A549 (cell line): ENCODE results near the gene DDX1. TPM values are rescaled to one million over a fixed set of nuclear protein-coding genes. Genes with fewer than 3 reads are reported as not detected.

Experiments used
- ATAC-seq, 2 experiments: fragments of 200-7000 bp in 1 of 2; fragments of >200 bp in 1 of 2; cut with Nextera tagmentation in 1 of 2; cut with Tn5 transposase in 1 of 2; 3 replicates each; pipeline versions ENCODE4 v1.8.0 to v1.9.1; 2018 to 2020; ENCODE audit warnings: mild to moderate bottlenecking in 1 of 2, moderate library complexity in 1 of 2
- CTCF ChIA-PET: fragments of 300-600 bp; sonication (Branson Sonifier 250); formaldehyde crosslinking; extraction: SDS; loops from one replicate; lab custom pipeline; 2021; ENCODE audit warnings: antibody characterized with exemption, inconsistent platforms; lab: Yijun Ruan, JAX
- POLR2A ChIA-PET: fragments of 350-600 bp; formaldehyde crosslinking; extraction: SDS; loops from one replicate; lab custom pipeline; 2021; ENCODE audit warnings: antibody characterized with exemption, inconsistent platforms; lab: Yijun Ruan, JAX
- DNase-seq, 2 experiments: peaks; one replicate each; pipeline versions ENCODE4 v3.0.0 to v3.0.0-alpha.2; 2011 to 2016; ENCODE audit warnings: low read depth in 1 of 2, low spot score in 1 of 2
- FAIRE-seq: peaks from 2 replicates; lab custom pipeline; 2011; peaks lifted over from hg19 to GRCh38; lab: Jason Lieb, UNC
- H3K27ac ChIP-seq, 2 experiments: fragments of >200 bp; sonication (Bioruptor Twin); formaldehyde crosslinking; 3 replicates each; pipeline ENCODE4 v1.5.1; 2016 to 2017
- H3K4me1 ChIP-seq: fragments of >200 bp; sonication (Bioruptor Twin); formaldehyde crosslinking; 3 replicates; pipeline ENCODE4 v1.6.1; 2016
- H3K4me2 ChIP-seq: fragments of >200 bp; sonication (Bioruptor Twin); formaldehyde crosslinking; 3 replicates; pipeline ENCODE4 v1.6.1; 2016
- H3K4me3 ChIP-seq: fragments of >200 bp; sonication (Bioruptor Twin); formaldehyde crosslinking; 3 replicates; pipeline ENCODE4 v1.5.1; 2016
- H3K9me3 ChIP-seq: fragments of >200 bp; sonication (Bioruptor Twin); formaldehyde crosslinking; 3 replicates; pipeline ENCODE4 v1.6.1; 2016
- ATOH8 ChIP-seq: fragments of 250-450 bp; sonication (Bioruptor Pico); IDR thresholded peaks from 2 replicates; pipeline ENCODE4 v1.5.0; 2020; ENCODE audit warnings: low read depth, mild to moderate bottlenecking, moderate library complexity
- CEBPB ChIP-seq, 2 experiments: fragments of >200 bp in 1 of 2; sonication (Bioruptor Twin) in 1 of 2; formaldehyde crosslinking in 1 of 2; IDR thresholded peaks; 2 replicates each; pipeline ENCODE4 v1.6.1; 2012 to 2016
- EHMT2 ChIP-seq: fragments of 200-600 bp; sonication (generic); IDR thresholded peaks from 2 replicates; pipeline ENCODE4 v1.6.1; 2016; ENCODE audit warnings: antibody characterized with exemption, low read depth, mild to moderate bottlenecking, moderate library complexity
- EP300 ChIP-seq, 2 experiments: fragments of >200 bp; sonication (Bioruptor Twin); formaldehyde crosslinking; IDR thresholded peaks; 2 replicates in 1 of 2; 3 replicates in 1 of 2; pipeline ENCODE4 v1.6.1; 2016 to 2017
- ESRRA ChIP-seq: fragments of 150-350 bp; IDR thresholded peaks from 2 replicates; pipeline ENCODE4 v1.6.1; 2014; ENCODE audit warnings: mild to moderate bottlenecking, low read length, borderline replicate concordance
- FOSB ChIP-seq: fragments of 250-450 bp; sonication (Bioruptor Pico); IDR thresholded peaks from 2 replicates; pipeline ENCODE4 v1.5.0; 2020; ENCODE audit warnings: mild to moderate bottlenecking, moderate library complexity
- GATA3 ChIP-seq: IDR thresholded peaks from 2 replicates; pipeline ENCODE4 v1.6.1; 2012; ENCODE audit warnings: borderline replicate concordance
- HEYL ChIP-seq: fragments of 250-450 bp; sonication (Bioruptor Pico); IDR thresholded peaks from 2 replicates; pipeline ENCODE4 v1.8.0; 2021; ENCODE audit warnings: mild to moderate bottlenecking, moderate library complexity
- KDM1A ChIP-seq: fragments of 200-600 bp; sonication (generic); IDR thresholded peaks from 2 replicates; pipeline ENCODE4 v1.6.1; 2016; ENCODE audit warnings: low read depth, mild to moderate bottlenecking
- POLR2AphosphoS2 ChIP-seq: conservative IDR thresholded peaks from 2 replicates; pipeline ENCODE4 v1.6.1; 2012; ENCODE audit warnings: low read length, improper control_type of control experiment, inconsistent platforms
- RCOR1 ChIP-seq: fragments of 150-350 bp; IDR thresholded peaks from 2 replicates; pipeline ENCODE4 v1.6.1; 2014; ENCODE audit warnings: antibody characterized with exemption, low read length, low read depth
- TFCP2L1 ChIP-seq: fragments of 250-450 bp; sonication (Bioruptor Pico); IDR thresholded peaks from 2 replicates; pipeline ENCODE4 v1.5.0; 2021; ENCODE audit warnings: mild to moderate bottlenecking
- ZFP36 ChIP-seq: fragments of 450-650 bp; IDR thresholded peaks from 2 replicates; pipeline ENCODE4 v1.6.1; 2014; ENCODE audit warnings: borderline replicate concordance; ENCODE audit not compliant: partially characterized antibody
- ZNF302 ChIP-seq: fragments of 250-450 bp; sonication (Bioruptor Pico); IDR thresholded peaks from 2 replicates; pipeline ENCODE4 v1.9.0; 2021; ENCODE audit warnings: inconsistent platforms, mild to moderate bottlenecking, moderate library complexity
- WGBS: methylation state at CpG from one replicate; pipeline ENCODE4 v1.1.6; 2017; ENCODE audit errors: missing lambda C conversion rate; 5-methylcytosine and 5-hydroxymethylcytosine counted together
- polyA plus RNA-seq, 4 experiments: library from polyadenylated mRNA; depleted of rRNA in 3 of 4; stranded (reverse); fragments of >200 nt; fragmentation: RNase III in 1 of 4; extraction: RNeasy Plus Mini Kit Qiagen cat#74134 plus additional on column Dnase treatment in 1 of 4; gene quantifications; 2 replicates in 3 of 4; 3 replicates in 1 of 4; pipeline ENCODE4 v1.2.3, GENCODE V29; 2011 to 2017
- TF ChIP-seq, protein P1 (sequence below): fragments of 450-650 bp; IDR thresholded peaks from 2 replicates; pipeline ENCODE4 v1.6.1; 2014; ENCODE audit warnings: antibody characterized with exemption
- TF ChIP-seq, protein P2 (sequence below): fragments of 250-450 bp; sonication (Bioruptor Pico); IDR thresholded peaks from 2 replicates; pipeline ENCODE4 v1.5.0; 2021; ENCODE audit warnings: mild to moderate bottlenecking, moderate library complexity, borderline replicate concordance
- TF ChIP-seq, protein P3 (sequence below): fragments of >200 bp; sonication (Bioruptor Twin); formaldehyde crosslinking; IDR thresholded peaks from 3 replicates; pipeline ENCODE4 v1.6.1; 2016
- TF ChIP-seq, protein P4 (sequence below): fragments of 150-350 bp; IDR thresholded peaks from 2 replicates; pipeline ENCODE4 v1.6.1; 2014; ENCODE audit warnings: low read depth, mild to moderate bottlenecking, low read length

Gene DDX1
- polyA plus RNA-seq, 2 of the 4 experiments (the other 2 are of a cell fraction), result 157 to 214 TPM

DNA sequence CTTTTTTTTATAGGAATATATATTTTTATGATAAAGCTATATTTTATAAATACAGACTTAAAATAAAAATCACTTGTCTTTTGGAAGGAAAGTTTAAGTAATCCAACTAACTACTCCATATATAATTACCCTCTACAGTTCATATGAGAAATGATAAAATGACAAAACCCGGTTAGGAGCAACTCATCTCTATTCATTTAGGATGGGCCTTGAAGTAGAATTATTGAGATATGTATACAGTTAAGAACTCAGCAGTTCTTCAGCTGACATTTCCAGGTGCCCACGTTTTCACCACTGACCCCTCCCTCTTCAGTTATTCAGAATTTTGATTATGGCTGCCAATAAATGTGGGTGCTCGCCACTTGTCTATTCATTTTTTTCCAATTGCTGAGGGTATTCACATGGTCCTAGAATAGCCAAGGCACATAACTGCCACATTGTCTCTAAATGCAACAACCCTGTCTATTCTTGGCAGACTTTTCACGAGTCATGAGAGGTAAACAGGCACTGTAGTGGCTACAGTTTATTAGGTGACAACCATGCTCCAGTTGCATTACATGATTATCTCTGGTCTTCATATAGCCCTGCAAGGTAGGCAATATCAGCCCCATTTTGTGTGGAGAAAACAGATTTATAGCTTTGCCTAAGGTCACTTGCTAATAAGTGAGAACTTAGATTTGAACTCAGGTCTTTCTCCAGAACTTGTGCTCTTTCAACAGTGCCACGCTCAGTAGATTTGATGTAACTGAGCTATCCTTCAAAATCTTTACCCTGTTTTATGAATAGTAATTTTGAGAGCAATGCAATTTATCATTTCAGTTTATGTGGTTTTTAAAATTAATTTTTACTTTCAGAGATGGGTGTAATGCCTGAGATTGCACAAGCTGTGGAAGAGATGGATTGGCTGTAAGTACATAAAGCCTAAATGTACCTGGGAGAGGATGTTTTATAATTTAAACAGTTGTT lies 2.9 kb downstream of the DDX1 start (continued):
- TF ChIP-seq, protein P1, sequence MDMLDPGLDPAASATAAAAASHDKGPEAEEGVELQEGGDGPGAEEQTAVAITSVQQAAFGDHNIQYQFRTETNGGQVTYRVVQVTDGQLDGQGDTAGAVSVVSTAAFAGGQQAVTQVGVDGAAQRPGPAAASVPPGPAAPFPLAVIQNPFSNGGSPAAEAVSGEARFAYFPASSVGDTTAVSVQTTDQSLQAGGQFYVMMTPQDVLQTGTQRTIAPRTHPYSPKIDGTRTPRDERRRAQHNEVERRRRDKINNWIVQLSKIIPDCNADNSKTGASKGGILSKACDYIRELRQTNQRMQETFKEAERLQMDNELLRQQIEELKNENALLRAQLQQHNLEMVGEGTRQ, result no peak
- TF ChIP-seq, protein P2, sequence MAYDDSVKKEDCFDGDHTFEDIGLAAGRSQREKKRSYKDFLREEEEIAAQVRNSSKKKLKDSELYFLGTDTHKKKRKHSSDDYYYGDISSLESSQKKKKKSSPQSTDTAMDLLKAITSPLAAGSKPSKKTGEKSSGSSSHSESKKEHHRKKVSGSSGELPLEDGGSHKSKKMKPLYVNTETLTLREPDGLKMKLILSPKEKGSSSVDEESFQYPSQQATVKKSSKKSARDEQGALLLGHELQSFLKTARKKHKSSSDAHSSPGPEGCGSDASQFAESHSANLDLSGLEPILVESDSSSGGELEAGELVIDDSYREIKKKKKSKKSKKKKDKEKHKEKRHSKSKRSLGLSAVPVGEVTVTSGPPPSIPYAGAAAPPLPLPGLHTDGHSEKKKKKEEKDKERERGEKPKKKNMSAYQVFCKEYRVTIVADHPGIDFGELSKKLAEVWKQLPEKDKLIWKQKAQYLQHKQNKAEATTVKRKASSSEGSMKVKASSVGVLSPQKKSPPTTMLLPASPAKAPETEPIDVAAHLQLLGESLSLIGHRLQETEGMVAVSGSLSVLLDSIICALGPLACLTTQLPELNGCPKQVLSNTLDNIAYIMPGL (CRISPR knock-in tag), result no peak

GRCh38 chr2:15595342-15595905 lies 3.8 kb downstream of the DDX1 start:
- Histone ChIP-seq H3K27ac (no peak overlapping the region), H3K4me1 (peaks cover 23% of the 10 kb centered on the region), H3K9me3 (no peaks in the 10 kb centered on the region), H3K4me2 (no peak overlapping the region), H3K4me3 (no peak overlapping the region)
- ChIA-PET CTCF (interaction anchor here (1.5 to 1.8 kb wide), 2 partner anchors 20 to 49 kb away, joined by 3 to 4 read pairs; no protein-coding TSS in a partner anchor), POLR2A (no interaction called here)
- 94% methylated on average over 6 of the region's 6 CpGs for WGBS
- DNase-seq, result no peak
- FAIRE-seq, result no peak
- TF ChIP-seq HEYL (CRISPR knock-in tag) (no peak), RCOR1 (no peak), ATOH8 (CRISPR knock-in tag) (no peak), KDM1A (no peak), FOSB (CRISPR knock-in tag) (no peak), ZNF302 (no peak), CEBPB (IDR thresholded peaks at IDR 0.05) (no peak), ZFP36 (no peak), GATA3 (no peak), POLR2AphosphoS2 (no peak), EHMT2 (no peak), TFCP2L1 (CRISPR knock-in tag) (no peak), ESRRA (no peak), EP300 (IDR thresholded peaks at IDR 0.05) (no peak)
- TF ChIP-seq, protein P3, sequence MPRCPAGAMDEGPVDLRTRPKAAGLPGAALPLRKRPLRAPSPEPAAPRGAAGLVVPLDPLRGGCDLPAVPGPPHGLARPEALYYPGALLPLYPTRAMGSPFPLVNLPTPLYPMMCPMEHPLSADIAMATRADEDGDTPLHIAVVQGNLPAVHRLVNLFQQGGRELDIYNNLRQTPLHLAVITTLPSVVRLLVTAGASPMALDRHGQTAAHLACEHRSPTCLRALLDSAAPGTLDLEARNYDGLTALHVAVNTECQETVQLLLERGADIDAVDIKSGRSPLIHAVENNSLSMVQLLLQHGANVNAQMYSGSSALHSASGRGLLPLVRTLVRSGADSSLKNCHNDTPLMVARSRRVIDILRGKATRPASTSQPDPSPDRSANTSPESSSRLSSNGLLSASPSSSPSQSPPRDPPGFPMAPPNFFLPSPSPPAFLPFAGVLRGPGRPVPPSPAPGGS, result no peak
- TF ChIP-seq, protein P4, sequence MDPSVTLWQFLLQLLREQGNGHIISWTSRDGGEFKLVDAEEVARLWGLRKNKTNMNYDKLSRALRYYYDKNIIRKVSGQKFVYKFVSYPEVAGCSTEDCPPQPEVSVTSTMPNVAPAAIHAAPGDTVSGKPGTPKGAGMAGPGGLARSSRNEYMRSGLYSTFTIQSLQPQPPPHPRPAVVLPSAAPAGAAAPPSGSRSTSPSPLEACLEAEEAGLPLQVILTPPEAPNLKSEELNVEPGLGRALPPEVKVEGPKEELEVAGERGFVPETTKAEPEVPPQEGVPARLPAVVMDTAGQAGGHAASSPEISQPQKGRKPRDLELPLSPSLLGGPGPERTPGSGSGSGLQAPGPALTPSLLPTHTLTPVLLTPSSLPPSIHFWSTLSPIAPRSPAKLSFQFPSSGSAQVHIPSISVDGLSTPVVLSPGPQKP, result no peak
- ATAC-seq, result no peak
